ENCODE measurements around the gene RASL10B. TPM values are rescaled to one million over a fixed set of nuclear protein-coding genes. Genes with fewer than 3 reads are reported as not detected.

RASL10B gene
- total RNA-seq, 4 donors from 2014 or later = 28.2 to 54.8 (median 40.3) TPM

DNA sequence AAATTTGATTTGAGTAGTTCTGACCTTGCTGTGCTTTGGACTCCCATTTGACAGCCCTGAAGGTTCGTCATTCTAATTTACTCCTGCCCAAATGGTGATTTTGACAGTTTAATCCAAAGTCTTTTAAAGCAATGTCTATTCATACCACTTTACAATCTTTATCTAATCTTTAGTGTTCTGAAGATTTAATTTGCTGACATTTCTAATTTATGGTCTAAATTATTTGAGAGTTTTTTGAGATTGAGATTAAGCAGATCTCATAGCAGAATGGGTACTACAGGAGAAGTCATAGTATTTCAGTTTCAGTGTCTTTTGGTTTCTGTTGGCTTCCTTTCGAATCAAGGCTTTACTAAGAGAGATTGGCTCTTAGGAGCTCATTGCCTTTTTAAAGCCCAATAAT is 32.6 kb upstream of the RASL10B start:
- TF ChIP-seq, protein P1, sequence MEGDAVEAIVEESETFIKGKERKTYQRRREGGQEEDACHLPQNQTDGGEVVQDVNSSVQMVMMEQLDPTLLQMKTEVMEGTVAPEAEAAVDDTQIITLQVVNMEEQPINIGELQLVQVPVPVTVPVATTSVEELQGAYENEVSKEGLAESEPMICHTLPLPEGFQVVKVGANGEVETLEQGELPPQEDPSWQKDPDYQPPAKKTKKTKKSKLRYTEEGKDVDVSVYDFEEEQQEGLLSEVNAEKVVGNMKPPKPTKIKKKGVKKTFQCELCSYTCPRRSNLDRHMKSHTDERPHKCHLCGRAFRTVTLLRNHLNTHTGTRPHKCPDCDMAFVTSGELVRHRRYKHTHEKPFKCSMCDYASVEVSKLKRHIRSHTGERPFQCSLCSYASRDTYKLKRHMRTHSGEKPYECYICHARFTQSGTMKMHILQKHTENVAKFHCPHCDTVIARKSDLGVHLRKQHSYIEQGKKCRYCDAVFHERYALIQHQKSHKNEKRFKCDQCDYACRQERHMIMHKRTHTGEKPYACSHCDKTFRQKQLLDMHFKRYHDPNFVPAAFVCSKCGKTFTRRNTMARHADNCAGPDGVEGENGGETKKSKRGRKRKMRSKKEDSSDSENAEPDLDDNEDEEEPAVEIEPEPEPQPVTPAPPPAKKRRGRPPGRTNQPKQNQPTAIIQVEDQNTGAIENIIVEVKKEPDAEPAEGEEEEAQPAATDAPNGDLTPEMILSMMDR (IDR thresholded peaks at IDR 0.05; ENCODE audit: low read depth) = no peak

DNA sequence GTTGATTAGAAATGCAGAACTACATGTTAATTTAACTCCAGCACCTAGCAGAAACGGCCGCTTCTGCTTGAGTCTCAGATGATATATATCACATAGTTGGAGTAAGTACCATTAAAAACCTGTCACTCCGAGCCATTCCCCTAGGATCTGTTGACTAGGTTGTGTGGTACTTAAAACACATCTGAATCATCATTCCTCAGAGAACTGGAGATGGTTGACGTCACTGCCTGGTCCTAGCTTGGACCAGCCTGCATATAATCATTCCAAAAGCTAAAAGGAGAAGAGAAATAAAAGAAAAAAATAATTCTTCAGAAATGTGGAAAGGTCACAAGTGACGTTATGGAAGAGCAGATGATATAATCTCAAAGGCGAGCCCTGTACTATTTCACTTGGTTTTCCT is 31.3 kb upstream of the RASL10B start:
- TF ChIP-seq, protein P1 (IDR thresholded peaks at IDR 0.05; ENCODE audit: low read depth) = no peak

DNA sequence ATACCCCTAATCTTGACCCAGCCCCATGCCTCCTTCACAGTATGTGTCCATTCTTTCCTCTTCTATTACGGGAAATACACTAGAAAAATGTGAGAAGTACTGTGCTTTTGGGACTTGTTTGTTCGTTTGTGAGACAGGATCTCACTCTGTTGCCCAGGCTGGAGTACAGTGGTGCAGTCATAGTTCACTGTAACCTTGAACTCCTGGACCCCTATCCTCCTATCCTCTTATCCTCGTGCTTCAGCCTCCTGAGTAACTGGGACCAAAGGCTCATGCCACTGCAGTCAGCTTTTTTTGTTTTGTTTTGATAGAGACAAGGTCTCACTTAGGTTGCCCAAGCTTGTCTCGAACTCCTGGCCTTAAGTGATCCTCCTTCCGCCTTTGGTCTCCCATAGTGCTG is 29.9 kb upstream of the RASL10B start:
- TF ChIP-seq, protein P1 (IDR thresholded peaks at IDR 0.05; ENCODE audit: low read depth) = no peak

DNA sequence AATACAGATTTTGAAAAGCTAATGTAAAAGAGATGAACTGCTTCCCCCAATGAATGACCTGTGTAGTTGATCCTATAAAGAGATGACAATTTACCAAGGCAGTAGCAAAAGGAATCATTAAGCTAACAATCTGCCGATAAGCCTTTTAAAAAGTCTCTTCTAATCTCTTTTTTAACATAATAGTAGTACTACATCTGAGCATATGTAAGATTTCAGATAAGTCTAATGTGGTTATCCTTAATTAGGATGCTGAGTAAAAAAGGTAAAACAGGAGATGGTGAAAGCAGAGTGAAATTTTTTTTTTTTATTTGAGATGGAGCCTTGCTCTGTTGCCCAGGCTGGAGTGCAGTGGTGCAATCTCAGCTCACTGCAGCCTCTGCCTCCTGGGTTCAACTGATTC is 26.2 kb upstream of the RASL10B start:
- TF ChIP-seq, protein P1 (IDR thresholded peaks at IDR 0.05; ENCODE audit: low read depth) = no peak

DNA sequence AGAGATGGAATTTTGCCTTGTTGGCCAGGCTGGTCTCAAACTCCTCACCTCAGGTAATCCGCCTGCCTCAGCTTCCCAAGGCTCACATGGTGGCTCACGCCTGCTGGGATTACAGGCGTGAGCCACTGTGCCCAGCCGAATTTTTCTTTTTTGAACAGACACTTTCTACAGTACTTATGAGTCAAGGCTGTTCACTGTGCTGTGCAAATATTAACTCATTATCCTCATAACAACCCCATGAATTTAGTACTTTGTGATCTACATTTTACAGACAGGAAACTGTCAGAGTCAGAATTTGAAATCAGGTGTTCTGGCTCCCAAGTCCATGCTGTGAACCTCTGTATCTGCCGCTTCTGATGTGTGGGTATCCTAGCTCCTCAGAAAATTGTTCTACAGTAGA is 25.7 kb upstream of the RASL10B start:
- TF ChIP-seq, protein P1 (IDR thresholded peaks at IDR 0.05; ENCODE audit: low read depth) = no peak

DNA sequence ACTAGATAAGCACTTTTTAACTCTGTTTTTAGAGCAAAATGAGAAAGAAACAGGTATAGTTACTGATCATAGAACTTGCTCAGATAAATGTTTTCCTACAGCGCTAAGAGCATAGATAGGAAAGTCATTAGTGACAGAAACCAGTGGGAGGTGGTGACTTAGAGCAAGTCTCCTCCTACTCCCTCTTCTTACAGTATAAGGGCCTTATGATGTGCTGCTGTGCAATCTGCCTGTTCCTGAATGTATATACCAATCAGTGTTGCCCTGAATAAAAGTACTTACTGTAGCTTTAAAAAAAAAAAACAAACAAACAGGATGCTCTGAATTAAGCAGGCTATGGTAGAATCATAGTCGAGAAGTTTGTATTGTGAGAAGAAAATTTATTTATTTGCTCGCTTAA is 23.3 kb upstream of the RASL10B start:
- TF ChIP-seq, protein P1 (IDR thresholded peaks at IDR 0.05; ENCODE audit: low read depth) = no peak

DNA sequence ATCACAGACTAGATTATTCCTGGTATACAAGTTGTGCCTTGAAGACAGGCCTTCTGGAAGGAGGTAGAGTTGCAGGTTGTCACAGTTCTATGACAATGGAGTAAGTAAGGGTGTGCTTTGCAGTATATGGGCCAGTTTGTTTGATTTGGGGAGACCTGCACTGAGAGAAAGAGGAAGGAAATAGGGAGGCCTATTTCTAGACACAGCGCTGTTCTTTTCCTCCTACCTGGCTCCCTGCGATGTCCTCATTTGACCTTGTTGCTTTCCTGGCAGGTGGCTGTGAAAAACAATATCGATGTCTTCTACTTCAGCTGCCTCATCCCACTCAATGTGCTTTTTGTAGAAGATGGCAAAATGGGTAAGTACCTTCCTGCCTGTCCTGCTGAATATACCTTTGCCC is 22.5 kb upstream of the RASL10B start:
- TF ChIP-seq, protein P1 (IDR thresholded peaks at IDR 0.05; ENCODE audit: low read depth) = no peak
